ENCODE results near the gene ACVR1B. TPM values are rescaled to one million over a fixed set of nuclear protein-coding genes. Genes with fewer than 3 reads are reported as not detected.

Gene ACVR1B
- total RNA-seq, 1 donor from 2014 or later = 9.6 TPM

DNA sequence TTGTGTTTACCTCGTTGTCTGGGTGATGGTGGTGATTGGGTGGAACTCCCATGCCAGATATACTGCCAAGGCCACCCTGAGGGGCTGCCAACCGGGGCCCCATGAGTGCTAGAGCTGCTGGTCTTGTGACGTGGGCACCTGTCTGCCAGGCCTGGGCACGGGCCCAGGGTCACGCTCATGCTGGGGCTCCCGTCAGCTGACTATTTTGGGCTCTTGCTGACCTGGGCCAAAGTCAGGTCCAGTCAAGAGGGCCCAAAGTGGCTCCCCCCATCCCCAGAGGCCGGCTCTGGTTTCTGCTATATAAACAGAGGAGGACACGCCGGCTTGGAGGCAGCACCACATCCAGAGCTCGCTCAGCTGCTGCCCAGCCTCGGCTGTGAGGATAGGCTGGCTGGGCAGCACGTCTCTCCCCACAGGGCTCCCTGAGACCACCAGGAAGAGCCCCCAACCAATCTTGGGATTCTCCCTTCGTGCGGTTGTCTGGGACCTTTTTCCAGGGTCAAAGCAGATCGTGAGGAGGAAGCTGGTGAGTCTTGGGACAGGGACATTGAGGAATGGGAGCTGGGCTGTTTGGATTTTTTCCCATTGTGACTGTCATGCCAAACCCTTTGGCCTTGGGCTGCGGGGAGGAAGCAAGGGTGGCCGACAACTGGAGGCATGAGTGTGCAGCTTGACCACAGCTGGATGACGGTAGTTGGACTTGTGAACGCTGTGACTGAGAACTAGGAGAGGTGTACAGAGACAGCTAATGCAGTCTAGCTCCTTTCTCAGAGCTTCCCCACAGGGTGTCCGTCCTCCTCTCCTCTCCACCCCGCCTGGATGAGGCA is 92.1 kb downstream of the ACVR1B start:
- DNase-seq (ENCODE audit: low read depth) = peak; percentile 74

DNA sequence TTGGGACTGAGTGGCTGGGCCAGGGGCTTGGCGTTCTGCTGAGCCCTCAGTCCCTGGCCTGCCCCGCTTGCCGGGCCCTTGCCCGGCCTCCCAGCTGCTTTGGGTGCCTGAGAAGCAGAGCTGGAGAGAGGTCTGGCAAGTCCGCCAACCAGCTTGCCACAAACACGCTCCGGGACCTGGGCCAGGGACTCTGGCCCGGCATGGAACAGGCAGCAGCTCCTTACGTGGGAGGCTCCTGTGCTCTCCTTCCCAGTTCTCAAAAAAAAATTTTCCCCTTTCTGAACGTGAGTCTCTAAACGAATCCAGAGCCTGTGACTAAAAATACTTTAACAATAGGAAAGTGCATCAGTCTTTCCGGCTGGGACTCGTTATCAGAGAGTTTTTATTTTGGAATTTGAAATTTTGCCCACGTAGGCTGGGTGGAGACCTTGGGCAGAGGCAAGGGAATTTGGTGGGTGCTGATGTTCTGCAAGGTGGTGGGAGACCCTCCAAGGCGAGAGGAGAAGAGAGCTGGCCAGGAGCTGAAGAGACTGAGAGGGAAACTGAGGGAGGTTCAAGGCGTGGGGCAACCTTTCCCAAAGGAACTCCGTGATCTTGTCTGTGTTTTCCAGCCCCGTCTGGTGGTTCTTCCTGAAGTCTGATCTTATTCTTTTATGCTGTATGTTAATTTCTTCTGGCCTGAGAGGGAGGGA is 92.9 kb downstream of the ACVR1B start:
- peak; percentile 65 for DNase-seq (ENCODE audit: low read depth)

DNA sequence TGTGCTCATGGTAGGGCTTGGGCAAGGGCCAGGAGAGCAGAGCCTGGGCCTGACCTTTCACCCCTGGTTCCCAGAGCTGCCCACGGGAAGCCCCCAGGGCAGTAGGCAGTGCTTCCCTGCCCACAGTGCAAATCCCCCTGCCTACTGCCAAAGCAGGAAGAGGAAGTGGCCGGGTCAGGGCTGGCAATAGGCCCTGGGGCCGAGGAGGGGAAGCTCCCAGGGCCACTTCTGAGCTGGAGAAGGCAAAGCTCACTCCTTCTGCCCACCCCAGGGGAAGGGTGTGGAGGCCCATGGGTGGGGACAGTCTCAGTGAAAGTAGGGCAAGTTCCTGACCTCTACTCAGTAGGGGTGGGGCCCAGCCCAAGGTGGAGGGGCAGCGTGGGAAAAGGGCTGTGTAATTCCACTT is 94.3 kb downstream of the ACVR1B start:
- DNase-seq (ENCODE audit: low read depth) = no peak

Other genes starting within 250 kb of the ACVR1B start
- gene FIGNL2, start 103.0 kb upstream of the ACVR1B start, total RNA-seq = 0.11 and 0.36 TPM in 2 replicates
- not detected in 2 replicates for gene ANKRD33, start 63.6 kb upstream of the ACVR1B start, total RNA-seq
- 0.52 and 0.78 TPM in 2 replicates for gene ACVRL1, start 44.2 kb upstream of the ACVR1B start, total RNA-seq
- 64.9 and 96.8 TPM in 2 replicates for gene TAMALIN, start 55.2 kb downstream of the ACVR1B start, total RNA-seq
- 3.4 and 5.5 TPM in 2 replicates for gene NR4A1, start 99.7 kb downstream of the ACVR1B start, total RNA-seq
- gene ATG101, start 118.3 kb downstream of the ACVR1B start, total RNA-seq = 93.8 and 105 TPM in 2 replicates
- gene SMIM41, start 128.0 kb downstream of the ACVR1B start, total RNA-seq = not detected in 2 replicates
- gene KRT80, start 240.3 kb downstream of the ACVR1B start, total RNA-seq = 46.3 and 68.4 TPM in 2 replicates

Measured in myocyte (in vitro differentiated cells).